Psoas muscle (tissue), 8 donors: ENCODE measurements around the gene CHCHD3. TPM values are rescaled to one million over a fixed set of nuclear protein-coding genes. Genes with fewer than 3 reads are reported as not detected.

Experiments used
- ATAC-seq, 4 donors: fragments of 200-7000 bp; cut with Tn5 transposase; one replicate each; pipeline ENCODE4 v1.9.1; 2020; ENCODE audit warnings: moderate library complexity in 3 of 4, mild to moderate bottlenecking in 2 of 4
- DNase-seq, 2 donors: peaks; one replicate each; pipeline ENCODE4 v3.0.0-alpha.2; 2020
- H3K27ac ChIP-seq: fragments of 200-600 bp; one replicate; pipeline ENCODE4 v1.8.0; 2022
- H3K27me3 ChIP-seq, 3 donors: fragments of 200-600 bp in 1 of 3; one replicate each; pipeline versions ENCODE4 v1.6.1 to v1.8.0; 2013 to 2022; ENCODE audit warnings: low read length in 2 of 3, mild to moderate bottlenecking in 2 of 3, moderate library complexity in 1 of 3; ENCODE audit not compliant: insufficient read depth in 3 of 3
- H3K36me3 ChIP-seq, 2 donors: fragments of 200-600 bp in 1 of 2; one replicate each; pipeline versions ENCODE4 v1.6.1 to v1.8.0; 2013 to 2022; ENCODE audit warnings: low read depth in 1 of 2, mild to moderate bottlenecking in 1 of 2, moderate library complexity in 1 of 2; ENCODE audit not compliant: insufficient read depth in 1 of 2
- H3K4me1 ChIP-seq: fragments of 200-600 bp; one replicate; pipeline ENCODE4 v1.8.0; 2022
- H3K4me3 ChIP-seq: fragments of 200-600 bp; one replicate; pipeline ENCODE4 v1.8.0; 2022; ENCODE audit warnings: mild to moderate bottlenecking
- H3K9me3 ChIP-seq: fragments of 200-600 bp; one replicate; pipeline ENCODE4 v1.8.0; 2022
- WGBS, 3 donors: extraction: QIAGEN DNeasy Blood & Tissue Kit; methylation state at CpG; one replicate each; pipeline versions ENCODE4 v1.1.6 to v1.1.7; 2013; 5-methylcytosine and 5-hydroxymethylcytosine counted together
- intact Hi-C, 2 donors: fragments of 100-400 bp; cut with DNase I; formaldehyde crosslinking; loops; one replicate each; pipeline versions ENCODE4 v1.11.0 to v1.14.2; 2022
- polyA plus RNA-seq, 3 donors: library from polyadenylated mRNA; stranded (reverse); fragments of 200-250 nt; gene quantifications; one replicate each; pipeline ENCODE4 v1.2.3, GENCODE V29; 2013
- total RNA-seq, 4 donors: library from RNA; stranded (reverse); fragmentation: NEBNext Ultra II Directional in 2 of 4; extraction: Animal tissue kit (Norgen Biotek cat#: 25700) in 2 of 4; gene quantifications; one replicate each; pipeline versions ENCODE4 v1.2.1 to v1.2.4, GENCODE V29; 2021 to 2023
- TF ChIP-seq, protein P1 (sequence below): fragments of 200-600 bp; IDR thresholded peaks from one replicate; pipeline ENCODE4 v1.8.0; 2022; ENCODE audit warnings: antibody characterized with exemption
- donor health status: healthy with polysubstance abuse.
- donor health status: DM: no; HTN: no; CAD: no; lungs with moderate emphysema.
- donor health status: Bipolar disorder and iron deficiency.
- donor health status: healthy.
- donor health status: DM: yes; HTN: yes; CAD: no.
- donor health status: DM: no; HTN: no; CAD: no.
- donor health status: DM: no; HTN: no; CAD: no.
- donor health status: DM: yes; HTN: yes; CAD: no.

Gene CHCHD3
- total and polyA plus RNA-seq, 7 donors, result 129 to 206 (median 184) TPM

DNA sequence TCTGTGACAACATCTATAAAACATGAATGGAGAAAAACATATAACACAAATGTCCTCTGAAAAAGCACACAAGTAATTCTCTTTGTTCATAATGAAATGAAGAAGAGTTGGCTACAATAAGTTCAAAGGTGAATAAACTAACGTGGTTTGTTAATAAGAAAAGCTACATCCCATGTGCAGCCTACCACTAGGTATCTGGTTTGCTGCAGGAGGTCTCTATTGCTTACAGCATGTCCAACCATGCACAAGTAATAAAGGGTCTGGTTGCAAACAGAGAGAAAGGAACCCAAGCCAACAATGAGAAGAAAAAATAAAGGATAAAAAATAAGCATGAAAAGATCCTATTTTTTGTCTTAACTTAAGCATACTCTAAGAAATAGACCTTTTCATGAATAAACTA lies 139.2 kb downstream of the CHCHD3 start:
- 84 to 89% (median 87%) methylated on average over 1 of the region's 1 CpG for WGBS, 3 donors
- DNase-seq (no peak), ATAC-seq (no peak)
- intact Hi-C loops, result no loop called here
- Histone ChIP-seq H3K27me3 (no peaks in the 10 kb centered on the region), H3K36me3 (no peaks in the 10 kb centered on the region), H3K27ac (no peak overlapping the region), H3K9me3 (no peaks in the 10 kb centered on the region), H3K4me3 (no peak overlapping the region), H3K4me1 (no peaks in the 10 kb centered on the region)
- TF ChIP-seq, protein P1, sequence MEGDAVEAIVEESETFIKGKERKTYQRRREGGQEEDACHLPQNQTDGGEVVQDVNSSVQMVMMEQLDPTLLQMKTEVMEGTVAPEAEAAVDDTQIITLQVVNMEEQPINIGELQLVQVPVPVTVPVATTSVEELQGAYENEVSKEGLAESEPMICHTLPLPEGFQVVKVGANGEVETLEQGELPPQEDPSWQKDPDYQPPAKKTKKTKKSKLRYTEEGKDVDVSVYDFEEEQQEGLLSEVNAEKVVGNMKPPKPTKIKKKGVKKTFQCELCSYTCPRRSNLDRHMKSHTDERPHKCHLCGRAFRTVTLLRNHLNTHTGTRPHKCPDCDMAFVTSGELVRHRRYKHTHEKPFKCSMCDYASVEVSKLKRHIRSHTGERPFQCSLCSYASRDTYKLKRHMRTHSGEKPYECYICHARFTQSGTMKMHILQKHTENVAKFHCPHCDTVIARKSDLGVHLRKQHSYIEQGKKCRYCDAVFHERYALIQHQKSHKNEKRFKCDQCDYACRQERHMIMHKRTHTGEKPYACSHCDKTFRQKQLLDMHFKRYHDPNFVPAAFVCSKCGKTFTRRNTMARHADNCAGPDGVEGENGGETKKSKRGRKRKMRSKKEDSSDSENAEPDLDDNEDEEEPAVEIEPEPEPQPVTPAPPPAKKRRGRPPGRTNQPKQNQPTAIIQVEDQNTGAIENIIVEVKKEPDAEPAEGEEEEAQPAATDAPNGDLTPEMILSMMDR, result no peak

DNA sequence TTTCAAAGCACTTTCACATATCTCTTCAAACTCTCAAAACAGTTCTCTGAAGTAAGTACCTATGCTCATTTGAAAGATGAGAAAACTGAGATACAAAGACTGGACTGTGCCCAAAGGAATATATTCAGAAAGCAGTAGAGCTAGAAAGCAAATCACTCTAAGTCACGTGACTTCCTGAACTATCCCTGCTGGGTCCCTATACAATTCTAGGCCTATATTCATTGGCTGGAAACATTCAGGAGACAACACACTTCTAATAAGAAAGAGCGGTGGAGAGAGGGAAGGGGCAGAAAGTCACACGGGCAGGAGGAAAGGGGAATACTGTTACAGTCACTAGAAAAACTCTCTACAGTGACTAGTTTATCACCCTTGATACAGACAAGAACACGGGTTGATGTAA lies 140.0 kb downstream of the CHCHD3 start:
- H3K27me3 ChIP-seq, result no peaks in the 10 kb centered on the region
- WGBS, 3 donors, result 87 to 95% (median 94%) methylated on average over 4 of the region's 4 CpGs
- no peaks in the 10 kb centered on the region for H3K9me3 ChIP-seq
- ATAC-seq (no peak), DNase-seq (no peak)
- intact Hi-C loops, result no loop called here
- H3K27ac ChIP-seq, result no peak overlapping the region
- H3K36me3 ChIP-seq, result no peaks in the 10 kb centered on the region
- H3K4me1 ChIP-seq, result no peaks in the 10 kb centered on the region
- TF ChIP-seq, protein P1, result no peak
- H3K4me3 ChIP-seq, result no peak overlapping the region

DNA sequence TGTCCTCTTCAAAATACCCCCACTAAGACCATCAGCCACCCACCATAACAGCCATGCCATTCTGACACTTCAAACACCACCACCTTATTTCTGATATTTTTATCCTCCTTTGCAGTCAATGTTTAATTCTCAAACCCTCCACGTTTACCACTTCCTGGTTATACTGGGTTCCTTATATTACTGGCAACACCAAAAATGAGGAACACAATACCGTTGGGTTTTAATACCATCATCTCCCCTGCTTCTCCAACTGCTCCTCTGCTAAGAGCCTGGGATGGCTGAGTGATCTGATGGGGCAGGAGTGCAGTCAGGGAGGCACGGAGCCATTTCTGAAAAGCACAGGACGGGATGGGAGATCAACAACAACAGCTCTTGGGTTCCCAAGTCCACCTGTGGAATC lies 140.5 kb downstream of the CHCHD3 start:
- ATAC-seq (no peak), DNase-seq (no peak)
- Histone ChIP-seq H3K27ac (no peak overlapping the region), H3K36me3 (no peaks in the 10 kb centered on the region), H3K27me3 (no peaks in the 10 kb centered on the region), H3K4me3 (no peak overlapping the region), H3K4me1 (no peaks in the 10 kb centered on the region), H3K9me3 (no peaks in the 10 kb centered on the region)
- intact Hi-C loops, result no loop called here
- TF ChIP-seq, protein P1, result no peak
- 84 to 96% (median 94%) methylated on average over 4 of the region's 4 CpGs for WGBS, 3 donors

DNA sequence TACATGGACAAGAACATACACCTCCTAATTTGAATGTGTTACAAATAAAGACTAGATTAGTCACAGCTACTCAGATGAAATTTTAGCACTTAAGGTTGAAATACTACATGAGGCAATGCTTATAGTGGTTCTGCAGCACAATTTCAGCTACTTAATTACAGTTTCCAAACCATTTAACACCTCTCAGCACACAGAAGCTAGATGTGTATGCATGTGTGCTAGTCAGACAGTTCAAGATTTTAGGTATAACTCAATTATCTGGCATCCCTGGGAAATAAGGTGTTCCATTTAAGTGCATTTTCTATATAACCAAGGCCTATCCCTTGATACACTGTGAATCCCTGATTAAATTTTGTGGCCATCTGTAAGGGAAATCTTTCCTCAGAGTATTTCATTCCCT lies 141.8 kb downstream of the CHCHD3 start:
- intact Hi-C loops, result no loop called here
- no peak overlapping the region for H3K4me3 ChIP-seq
- H3K4me1 ChIP-seq, result no peaks in the 10 kb centered on the region
- peaks cover 4% of the 10 kb centered on the region for H3K9me3 ChIP-seq
- H3K27me3 ChIP-seq, result no peaks in the 10 kb centered on the region
- ATAC-seq, result no peak
- TF ChIP-seq, protein P1, result no peak
- no peak overlapping the region for H3K27ac ChIP-seq
- H3K36me3 ChIP-seq, result no peaks in the 10 kb centered on the region
- DNase-seq, result no peak

DNA sequence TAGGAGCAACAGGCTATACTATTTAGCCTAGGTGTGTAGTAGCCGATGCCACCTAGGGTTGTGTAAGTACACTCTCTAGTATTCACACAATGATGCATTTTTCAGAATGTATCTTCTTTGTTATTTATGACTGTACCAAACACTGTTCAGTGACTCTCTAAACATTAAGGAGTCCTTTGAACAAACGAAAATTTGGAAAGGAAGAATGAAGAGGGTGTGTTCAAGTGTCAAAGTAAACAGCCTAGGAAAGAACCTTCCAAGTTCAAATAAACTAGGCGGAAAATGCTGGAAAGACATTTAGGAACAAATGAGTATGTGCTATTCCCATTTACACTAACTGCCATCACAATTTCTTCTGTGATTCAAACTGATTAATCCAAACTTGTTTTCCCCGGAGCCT lies 142.4 kb downstream of the CHCHD3 start:
- TF ChIP-seq, protein P1, result no peak
- Histone ChIP-seq H3K27ac (no peak overlapping the region), H3K4me1 (no peaks in the 10 kb centered on the region), H3K36me3 (no peaks in the 10 kb centered on the region), H3K4me3 (no peak overlapping the region), H3K27me3 (no peaks in the 10 kb centered on the region), H3K9me3 (peaks cover 4% of the 10 kb centered on the region)
- DNase-seq, result no peak
- 86 to 92% (median 89%) methylated on average over 4 of the region's 4 CpGs for WGBS, 3 donors
- no peak for ATAC-seq
- intact Hi-C loops, result no loop called here
